HG02763 (cell line): Measurements from ENCODE around the gene ASIC3.

Experiments used
- ATAC-seq: cut with Tn5 transposase; IDR thresholded peaks from one replicate; pipeline ENCODE4 v1.9.1; 2021; ENCODE audit warnings: mild to moderate bottlenecking, moderate library complexity; ENCODE audit not compliant: unreplicated experiment

ASIC3 gene

DNA sequence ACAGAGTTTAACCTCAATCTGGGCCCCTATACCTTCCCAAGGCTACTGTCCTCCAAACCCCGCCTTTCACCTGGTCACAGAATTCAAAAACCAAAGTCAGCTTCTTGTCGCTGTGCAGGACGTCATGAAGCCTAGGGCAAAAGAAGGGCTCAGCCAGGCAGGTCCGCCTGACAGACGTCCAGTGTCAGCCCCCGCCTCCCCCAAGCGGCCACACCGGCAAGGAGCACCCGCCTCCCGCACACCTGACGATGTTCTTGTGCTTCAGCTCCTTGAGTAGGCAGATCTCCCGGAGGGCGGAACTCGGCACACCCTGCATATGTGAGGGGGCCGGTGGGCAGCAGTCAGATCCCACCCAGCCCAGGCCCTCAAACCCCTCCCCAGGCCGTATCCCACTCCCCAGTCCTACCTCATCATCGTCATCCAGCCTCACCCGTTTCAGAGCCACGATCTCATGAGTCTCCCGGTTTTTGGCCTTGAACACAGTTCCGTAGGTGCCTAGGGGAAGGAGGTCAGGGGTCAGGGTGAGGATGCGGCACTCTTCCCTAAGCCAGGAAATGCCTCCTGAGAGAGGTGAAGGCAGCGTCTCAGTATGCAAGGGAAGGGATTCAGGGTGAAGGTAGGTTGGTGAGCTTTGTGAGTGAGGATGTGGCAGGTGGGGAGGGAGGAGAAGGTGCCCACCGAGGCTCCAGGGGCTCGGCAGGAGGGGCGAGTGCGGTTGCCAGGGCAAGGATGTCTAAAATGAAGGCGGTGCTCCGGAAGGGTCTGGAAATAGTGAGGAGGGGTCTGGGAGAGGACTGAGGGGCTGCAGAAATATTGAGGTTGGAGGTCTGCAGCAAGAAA lies 8.6 kb downstream of the ASIC3 start:
- ATAC-seq: no peak

DNA sequence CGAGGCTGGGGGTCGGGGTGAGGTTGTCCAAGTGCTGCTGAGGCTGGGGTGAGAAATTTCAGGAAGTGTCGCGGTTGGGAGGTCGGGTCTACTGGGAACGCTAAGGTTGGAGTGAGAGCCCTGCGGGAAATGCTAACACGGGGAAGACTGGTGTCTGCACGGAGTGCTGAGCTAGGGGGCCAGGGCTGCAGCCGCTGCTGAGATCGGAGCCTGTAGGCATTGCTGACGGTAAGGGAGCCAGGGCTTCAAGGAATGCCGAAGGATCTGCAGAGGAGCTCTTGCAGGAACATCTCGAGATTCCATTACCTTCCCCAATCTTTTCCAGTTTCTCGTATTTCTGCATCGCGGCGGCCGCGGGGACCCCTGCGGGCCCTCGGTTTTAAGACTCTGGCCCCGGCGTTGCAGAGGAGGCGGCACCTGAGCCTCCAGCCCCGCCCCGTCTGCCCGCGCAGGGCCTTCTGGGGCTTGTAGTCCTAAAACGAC lies 9.2 kb downstream of the ASIC3 start, which contains the start of gene CDK5:
CDK5 (minus strand) TSS at position 392 of the 483 bp plus-strand sequence; CDS start at position 343, 49 bp downstream.
- peak; percentile 2 for ATAC-seq

DNA sequence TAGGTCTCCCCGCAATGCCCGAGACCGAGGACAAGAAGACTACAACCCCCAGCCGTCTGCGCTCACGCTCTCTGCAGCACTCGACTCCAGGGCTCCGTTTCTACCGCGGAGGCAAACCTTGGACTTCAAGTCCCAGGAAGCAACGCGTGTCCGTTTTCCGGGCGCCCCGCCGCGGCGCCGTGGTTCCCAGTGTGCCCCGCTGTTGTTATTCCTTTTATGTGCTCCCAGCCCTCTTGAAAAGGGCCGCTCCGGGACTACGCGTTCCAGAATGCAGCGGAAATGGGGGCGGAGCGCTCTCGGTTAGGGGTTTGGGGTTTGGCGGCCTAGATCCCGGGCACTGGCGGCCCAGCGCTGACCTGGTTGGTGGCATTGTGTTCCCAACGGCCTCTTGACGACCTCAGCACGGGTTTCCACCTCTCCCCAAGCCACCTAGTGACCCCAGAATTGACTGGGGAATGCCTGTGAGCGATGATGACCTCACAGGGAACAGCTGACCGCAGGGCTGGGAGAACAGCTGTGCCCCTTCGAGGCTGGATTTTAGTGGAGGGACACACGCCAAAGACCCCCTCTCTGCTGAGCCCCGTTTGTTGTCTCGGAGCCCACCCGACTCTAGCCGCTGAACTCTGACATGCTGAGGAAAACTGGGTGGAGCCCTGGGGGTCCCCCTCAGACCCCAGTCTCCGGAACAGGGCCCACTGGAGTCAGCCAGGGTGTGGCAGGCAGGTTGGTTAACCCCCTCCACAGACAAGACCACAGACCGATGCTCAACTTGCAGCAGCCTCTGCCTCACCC lies 9.9 kb downstream of the ASIC3 start:
- peak; percentile 88 for ATAC-seq

DNA sequence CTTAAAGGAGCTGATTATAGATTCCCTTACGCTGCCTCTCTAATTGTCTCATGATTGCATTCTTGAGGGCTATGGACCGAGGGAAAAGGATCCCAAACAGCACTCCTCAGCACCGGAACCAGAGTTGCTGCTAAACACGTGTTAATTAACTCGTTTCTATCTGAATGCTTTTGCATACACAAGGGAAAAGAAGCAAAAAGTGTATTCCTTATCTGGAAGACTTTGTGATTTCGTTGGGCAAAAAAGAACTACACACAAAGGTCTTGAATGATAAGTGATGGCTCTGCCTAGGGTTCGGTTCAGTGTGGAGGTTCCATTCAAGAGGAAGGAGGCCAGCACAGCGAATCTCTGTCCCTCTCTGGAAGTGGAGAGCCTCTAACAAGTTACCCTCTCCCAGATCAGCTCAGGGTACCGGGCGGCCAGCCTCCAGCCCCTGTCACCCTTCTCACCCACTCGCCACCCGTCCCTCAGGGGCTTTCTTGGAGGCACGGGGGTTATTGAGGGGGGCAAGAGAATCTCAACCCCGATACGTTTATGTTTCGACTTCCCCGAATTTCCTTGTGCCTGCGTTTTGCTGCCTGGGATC lies 10.5 kb downstream of the ASIC3 start:
- ATAC-seq: no peak

DNA sequence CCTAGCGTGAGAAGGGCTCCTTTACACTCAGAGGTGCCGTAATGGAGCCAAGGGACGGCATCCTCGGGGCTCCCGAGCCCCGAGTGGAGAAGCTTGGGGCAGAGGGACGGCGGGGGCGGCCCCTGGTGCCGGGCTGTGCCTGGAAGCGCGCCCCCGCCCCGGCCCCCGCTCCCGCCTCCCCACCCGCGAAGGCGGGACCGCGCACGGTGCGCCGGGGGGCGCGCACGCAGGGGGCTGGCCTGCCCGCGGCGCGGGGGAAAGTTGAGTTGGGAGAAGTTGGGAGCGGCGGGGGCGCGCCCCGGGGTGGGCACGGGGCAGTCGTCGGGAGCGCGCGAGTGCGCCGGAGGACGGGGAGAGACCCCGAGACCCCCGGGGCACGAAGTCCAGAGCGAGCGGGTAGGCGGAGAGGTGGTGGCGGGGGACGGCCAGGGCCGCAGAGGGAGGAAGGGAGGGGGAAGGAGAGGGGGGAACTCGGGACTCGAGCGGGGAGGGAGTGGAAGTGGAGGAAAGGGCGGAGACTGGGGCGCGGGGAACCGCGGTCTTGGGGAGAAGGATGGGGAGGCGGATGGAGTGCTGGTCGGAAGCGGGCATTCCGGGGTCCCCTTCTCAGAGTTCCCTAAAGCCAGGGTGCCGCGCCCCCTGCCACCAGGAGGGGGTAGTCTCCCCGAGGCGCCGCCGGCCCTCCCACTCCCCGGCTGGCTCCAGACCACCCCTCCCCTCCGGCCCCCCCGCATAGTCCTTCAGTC lies 11.2 kb downstream of the ASIC3 start, which contains the start of gene SLC4A2:
SLC4A2 (plus strand) TSS at position 223 of the 746 bp plus-strand sequence. CDS start 2,399 bp downstream, outside the sequence.
- ATAC-seq: peak; percentile 30

DNA sequence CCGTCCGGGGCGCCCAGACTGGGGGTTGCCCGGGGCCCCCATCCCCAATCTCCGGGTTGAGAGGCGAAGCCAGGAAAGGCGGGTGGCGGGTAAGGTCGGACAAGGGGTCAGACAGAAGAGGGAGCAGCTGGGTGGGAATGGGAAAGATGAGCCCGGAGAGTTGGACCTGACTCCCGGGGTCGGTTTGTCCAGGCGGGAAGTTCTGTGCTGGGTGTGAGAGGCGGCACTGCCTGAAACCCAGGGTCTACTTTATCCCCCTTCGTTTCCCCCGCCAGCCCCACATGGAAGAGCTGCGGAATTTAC lies 11.7 kb downstream of the ASIC3 start:
- ATAC-seq: no peak

DNA sequence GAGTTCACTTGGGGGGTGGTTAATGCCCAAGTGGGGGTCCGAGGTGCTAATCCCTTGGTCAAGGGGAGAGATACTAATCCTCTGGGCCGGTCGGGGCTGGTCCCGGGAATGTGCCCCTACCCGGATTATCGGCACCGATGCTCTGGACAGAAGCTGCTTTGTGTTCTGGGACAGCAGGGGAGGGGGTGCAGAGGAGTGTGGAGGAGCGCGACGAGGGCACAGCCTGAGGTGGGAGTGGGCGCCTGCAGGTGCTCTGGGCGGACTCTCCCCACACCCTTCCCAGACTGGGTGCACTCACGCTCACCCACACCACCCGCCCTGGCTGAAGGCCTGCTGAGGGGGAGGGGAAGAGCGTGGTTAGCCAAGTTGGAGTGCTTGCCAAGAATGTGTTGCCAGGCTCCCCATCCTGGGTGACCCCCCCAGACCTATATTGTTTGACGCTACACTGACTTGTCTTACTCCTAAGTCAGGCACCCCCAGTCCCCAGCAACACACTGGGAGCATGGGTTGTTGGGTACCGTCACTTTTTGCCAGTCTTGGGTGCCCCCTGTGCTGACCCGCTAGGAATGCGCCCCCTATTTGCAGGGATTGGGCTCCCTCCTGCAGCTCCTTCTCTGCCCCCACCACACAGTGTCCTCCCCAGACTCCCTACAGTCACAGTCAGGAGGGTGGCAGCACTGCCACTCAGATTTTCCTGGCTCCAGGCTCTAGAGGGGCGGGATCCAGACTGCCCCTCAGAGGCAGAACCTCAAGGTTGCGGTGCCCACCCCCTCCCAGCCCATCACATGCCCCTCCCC lies 12.3 kb downstream of the ASIC3 start:
- ATAC-seq: no peak

DNA sequence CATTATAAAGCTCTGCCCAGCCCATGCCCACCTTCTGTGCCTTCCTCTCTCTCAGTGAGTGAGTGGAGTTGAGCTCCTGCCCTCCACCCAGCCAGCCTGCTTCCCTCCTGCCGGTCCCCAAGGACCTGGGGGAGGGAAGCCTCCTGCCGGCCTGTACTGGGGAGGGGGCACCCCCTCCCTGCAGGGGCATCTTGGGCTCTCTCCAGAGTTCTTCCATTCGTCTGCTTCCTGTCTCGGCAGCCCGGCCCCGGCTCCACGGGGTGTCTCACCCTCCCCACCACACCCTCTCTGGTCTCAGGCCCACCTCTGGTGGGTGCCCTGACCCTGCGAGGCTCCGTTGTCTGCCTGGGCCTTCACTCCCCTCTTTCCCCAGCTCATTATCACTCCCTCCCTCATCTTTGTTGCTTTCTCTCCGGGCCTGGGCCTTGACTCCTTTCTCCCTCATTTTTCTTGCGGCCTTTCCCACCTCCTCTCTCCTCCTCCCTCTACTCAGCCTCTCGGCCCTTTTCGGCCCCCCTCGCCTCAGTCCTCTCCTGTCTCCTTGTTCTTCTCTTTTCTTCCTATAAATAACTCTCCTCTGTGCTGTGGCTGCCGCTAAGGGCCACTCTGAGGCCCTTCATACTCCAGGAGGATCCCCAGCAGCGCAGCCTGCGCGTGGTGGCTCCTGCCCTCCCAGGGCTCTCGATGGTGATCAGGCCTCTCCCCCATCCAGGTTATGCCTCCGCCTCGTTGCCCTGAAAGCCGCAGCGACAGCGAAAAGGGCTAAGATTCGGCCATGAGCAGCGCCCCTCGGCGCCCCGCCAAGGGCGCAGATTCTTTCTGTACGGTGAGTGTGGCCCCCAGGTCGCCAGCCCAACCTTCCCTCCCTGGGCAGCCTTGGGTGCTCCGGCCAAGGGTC lies 13.1 kb downstream of the ASIC3 start:
- ATAC-seq: no peak

DNA sequence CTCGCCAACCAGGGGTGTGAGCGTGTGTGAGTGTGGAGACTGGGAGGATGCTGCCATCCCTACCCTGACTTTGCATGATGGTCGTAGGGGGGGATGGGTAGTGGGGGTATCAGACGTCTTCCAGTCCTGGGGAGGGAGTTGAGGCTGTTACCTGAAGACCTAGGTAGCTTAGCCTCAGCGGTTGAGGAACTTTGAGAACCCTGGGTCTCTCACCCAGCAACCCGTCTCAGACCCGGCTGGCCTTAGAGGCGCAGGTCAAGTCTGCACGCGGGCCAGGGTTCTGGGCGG lies 13.7 kb downstream of the ASIC3 start:
- ATAC-seq: no peak

DNA sequence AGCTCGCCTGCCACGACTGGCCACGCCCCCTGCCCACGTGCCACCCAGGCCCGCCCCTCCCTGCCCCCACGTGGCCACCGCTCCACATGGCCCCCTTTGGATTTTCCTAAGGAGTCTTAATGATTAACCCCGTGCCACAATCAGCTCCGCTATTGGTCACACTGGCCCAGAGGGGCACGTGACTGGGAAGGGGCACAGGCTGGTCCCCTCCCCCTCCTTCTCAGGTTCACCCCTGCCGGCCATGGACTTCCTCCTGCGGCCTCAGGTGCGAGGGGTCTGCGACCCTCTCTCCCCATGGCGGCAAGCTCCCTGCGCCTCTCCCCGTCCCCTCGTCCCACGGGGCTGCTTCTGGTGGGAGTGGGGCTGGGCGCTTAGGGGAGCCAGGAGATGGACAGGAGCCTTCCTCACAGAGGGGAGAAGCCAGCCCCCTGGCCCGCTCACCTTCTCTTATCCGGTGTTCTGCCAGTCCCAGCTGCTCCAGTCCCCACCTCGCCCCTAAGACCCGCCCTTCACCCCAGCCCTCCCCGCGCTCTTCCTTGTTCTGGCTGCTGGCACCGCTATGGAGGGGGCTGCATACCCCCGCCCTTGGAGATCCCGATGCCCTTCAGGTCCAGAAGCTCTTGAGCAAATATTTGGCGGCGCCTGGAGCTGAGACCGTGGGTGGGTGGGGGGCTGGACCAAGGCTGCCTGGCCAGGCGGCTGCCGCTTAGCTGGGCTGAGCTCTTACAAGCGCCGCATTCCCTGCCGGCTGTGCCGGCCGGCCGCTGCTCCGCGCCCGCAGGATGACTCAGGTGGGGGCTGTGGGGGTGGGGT lies 14.3 kb downstream of the ASIC3 start:
- ATAC-seq: no peak

DNA sequence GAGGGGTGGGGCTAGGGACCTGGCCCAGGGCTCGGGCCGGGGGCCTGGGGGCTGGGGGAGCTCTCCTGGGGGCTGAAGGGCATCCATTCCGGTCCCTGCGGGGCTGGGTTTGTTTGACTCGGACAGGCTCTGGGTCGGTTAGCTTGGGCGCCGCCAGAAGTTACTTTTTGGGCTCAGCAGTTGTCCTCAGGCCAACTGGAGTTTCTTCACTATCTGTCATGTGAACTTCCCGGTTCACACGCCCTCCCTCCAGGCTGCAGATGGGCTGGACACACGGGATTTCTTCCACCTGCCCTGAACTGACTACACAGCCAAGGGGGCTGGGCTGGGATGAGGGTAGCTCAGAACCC lies 14.9 kb downstream of the ASIC3 start:
- no peak for ATAC-seq

DNA sequence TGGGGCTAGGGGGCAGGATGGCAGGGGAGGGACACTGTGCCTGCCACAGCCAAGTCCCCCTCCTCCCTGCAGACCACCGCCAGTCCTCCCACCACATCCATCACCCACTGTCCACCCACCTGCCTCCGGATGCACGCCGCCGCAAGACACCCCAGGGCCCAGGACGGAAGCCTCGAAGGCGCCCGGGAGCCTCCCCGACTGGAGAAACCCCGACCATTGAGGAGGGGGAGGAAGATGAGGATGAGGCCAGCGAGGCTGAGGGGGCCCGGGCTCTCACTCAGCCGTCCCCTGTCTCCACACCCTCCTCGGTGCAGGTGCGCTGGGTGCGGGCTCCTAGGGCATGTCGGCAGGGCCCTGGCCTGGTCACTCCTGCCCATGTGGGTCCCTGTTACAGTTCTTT lies 16.1 kb downstream of the ASIC3 start:
- ATAC-seq: no peak

DNA sequence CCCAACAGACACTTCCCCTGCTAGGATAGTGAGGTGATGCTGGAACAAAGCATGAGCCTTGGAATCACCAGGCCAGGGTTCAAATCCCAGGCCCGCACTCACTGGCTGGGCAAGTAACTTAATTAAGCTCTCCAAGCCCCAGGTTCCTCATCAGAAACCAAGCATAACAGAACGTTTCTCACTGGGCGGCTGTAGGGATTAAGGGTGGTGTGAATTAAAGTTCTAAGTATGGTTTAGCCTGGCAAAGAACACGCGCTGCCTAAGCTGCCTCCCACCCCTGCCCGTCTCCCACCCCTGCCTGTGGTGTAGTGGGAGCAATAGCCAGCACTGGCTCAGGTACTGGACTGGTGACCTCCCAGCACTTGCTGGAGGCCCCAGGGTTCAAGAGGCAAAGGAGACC lies 16.7 kb downstream of the ASIC3 start:
- no peak for ATAC-seq

DNA sequence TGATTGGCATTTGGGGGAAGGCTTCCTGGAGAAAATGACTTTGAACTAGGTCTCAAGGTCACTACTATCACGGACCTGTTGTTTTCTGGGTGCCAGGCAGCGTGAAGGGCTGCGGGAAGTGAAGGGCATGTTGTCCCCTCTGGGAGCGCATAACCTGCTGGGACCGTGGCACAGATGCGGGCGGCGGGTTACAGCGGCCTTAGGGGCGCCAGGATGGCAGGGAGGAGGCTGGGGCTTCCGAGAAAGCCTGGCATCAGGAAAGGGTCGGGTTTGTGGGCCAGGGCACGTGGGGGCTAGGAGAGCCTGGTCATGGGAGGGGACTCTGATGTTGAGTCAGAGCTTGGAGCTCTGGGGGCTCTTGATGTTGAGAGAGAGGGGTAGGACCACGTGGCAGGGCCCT lies 17.2 kb downstream of the ASIC3 start:
- ATAC-seq: no peak

DNA sequence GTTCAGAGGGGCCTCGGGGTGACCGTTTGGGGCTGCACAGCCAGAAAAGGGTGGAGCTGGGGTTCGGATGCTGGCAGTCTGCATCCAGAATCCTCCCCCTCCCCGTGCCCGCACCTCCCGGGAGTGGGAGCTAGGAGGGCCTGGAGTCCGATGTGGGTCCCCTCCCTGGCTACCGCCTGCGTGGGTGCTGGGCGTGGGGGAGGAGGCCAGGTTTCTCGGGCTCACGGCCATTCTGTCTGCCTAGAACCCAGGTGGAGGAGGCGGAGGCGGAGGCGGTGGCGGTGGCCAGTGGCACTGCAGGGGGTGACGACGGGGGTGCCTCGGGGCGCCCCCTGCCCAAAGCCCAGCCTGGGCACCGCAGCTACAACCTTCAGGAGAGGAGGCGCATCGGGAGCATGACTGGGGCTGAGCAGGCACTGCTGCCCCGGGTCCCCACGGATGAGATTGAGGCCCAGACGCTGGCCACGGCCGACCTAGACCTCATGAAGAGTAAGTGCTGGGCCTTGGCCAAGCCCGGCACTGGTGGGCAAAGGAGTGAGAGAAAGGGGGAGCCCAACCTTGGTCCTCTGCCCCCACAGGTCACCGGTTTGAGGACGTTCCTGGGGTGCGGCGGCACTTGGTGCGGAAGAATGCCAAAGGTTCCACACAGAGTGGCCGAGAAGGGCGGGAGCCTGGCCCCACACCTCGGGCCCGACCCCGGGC lies 18.1 kb downstream of the ASIC3 start:
- no peak for ATAC-seq

DNA sequence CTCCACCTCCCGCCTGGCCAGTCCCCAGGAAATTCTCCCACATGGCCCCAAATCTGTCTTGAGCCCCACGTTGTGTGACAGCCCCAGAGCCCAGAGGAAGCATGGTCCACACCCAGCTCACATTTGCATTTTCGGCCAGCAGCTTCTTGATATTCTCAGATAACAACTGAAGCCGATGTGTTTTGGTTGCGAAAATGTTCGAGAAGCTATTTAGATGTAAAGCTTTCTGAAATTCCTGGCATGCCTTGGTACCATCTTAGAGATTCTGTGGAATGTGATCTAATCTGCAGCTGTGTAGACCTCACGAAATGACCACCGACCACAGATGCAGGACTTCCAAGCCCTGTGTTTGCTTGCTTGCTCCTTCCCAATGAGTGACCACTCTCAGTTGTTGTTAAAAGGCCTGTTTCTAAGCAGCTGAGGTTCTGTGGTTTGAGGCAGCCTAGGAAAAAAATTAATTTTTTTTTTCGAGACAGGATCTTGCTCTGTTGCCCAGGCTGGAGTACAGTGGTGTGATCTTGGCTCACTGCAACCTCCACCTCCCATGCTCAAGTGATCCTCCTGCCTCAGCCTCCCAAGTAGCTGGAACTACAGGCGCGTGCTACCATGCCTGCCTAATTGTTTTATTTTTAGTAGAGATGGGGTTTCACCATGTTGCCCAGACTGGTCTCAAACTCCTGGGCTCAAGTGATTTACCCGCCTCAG lies 19.9 kb downstream of the ASIC3 start:
- no peak for ATAC-seq

DNA sequence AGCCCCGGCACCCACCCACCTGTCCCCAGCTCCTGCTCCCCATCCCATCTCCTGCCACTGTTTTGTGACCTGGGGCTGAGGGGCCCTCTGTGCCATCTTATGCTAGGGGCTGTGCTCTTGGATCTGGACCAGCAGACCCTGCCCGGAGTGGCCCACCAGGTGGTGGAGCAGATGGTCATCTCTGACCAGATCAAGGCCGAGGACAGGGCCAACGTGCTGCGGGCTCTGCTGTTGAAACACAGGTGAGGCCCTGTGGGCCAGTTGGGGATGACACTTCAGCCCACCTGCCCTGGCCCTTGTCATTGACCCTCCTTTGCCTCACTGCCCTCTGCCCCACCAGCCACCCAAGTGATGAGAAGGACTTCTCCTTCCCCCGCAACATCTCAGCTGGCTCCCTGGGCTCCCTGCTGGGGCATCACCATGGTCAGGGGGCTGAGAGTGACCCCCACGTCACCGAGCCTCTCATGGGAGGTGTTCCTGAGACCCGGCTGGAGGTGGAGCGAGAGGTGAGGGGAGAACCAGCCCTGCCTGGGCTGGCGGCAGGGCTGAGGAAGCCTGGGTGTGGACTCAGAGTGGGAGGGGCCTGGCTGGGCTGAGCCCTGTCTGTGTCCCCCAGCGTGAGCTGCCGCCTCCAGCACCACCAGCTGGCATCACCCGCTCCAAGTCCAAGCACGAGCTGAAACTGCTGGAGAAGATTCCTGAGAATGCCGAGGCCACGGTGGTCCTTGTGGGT lies 21.7 kb downstream of the ASIC3 start:
- no peak for ATAC-seq
